Measurements from ENCODE around the gene ATP13A5.

Gene ATP13A5

DNA sequence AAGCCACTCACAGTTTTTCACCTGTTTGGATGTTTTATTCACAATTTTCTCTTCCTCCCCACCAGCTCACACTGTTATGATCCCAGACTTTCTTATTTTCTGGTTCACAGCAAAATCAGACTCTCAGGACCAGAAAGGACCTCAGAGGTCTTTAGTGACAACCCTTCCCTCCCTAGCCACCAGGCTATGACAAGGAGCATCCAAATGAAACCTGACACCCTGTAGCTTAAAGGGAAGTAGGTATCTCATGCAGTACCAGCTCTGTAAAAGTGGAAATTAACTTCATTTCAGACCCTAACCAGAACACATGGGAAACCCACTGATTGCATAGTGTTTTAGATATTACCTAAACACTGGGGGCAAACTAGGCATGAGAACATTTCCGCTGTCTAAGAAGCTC lies 45.3 kb downstream of the ATP13A5 start:
- DNase-seq = no peak
- no peaks in the 10 kb centered on the region for H3K36me3 ChIP-seq (ENCODE audit: insufficient read depth, low read length)

GRCh38 chr3:193330555-193331204 lies 47.9 kb downstream of the ATP13A5 start:
- TF ChIP-seq, protein P1, sequence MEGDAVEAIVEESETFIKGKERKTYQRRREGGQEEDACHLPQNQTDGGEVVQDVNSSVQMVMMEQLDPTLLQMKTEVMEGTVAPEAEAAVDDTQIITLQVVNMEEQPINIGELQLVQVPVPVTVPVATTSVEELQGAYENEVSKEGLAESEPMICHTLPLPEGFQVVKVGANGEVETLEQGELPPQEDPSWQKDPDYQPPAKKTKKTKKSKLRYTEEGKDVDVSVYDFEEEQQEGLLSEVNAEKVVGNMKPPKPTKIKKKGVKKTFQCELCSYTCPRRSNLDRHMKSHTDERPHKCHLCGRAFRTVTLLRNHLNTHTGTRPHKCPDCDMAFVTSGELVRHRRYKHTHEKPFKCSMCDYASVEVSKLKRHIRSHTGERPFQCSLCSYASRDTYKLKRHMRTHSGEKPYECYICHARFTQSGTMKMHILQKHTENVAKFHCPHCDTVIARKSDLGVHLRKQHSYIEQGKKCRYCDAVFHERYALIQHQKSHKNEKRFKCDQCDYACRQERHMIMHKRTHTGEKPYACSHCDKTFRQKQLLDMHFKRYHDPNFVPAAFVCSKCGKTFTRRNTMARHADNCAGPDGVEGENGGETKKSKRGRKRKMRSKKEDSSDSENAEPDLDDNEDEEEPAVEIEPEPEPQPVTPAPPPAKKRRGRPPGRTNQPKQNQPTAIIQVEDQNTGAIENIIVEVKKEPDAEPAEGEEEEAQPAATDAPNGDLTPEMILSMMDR (IDR thresholded peaks at IDR 0.05; ENCODE audit: borderline replicate concordance, extremely low read depth, low read length, poor library complexity, severe bottlenecking) = no peak
- TF ChIP-seq EZH2 (IDR thresholded peaks at IDR 0.05; ENCODE audit: borderline replicate concordance, low read depth, low read length, severe bottlenecking) = no peak
- no peak for ATAC-seq (ENCODE audit: insufficient read depth, low read depth)
- H3K27ac ChIP-seq (ENCODE audit: low read length) = no peak overlapping the region
- no peak overlapping the region for H2AFZ ChIP-seq (ENCODE audit: low read depth, low read length)
- H3K27me3 ChIP-seq (ENCODE audit: insufficient read depth, low read length, poor library complexity) = peaks cover 7% of the 10 kb centered on the region
- no peaks in the 10 kb centered on the region for H3K4me1 ChIP-seq (ENCODE audit: insufficient read depth, low read length)
- H3K9me3 ChIP-seq (ENCODE audit: insufficient read depth, low read length, severe bottlenecking) = no peaks in the 10 kb centered on the region
- H3K4me3 ChIP-seq (ENCODE audit: low read depth in 1 of 2, low read length in 2 of 2) = no peak overlapping the region
- no peaks in the 10 kb centered on the region for H3K36me3 ChIP-seq (ENCODE audit: insufficient read depth, low read length)
- H3K4me2 ChIP-seq (ENCODE audit: insufficient read depth, low read length) = no peak overlapping the region
- no peak for DNase-seq
- H3K79me2 ChIP-seq (ENCODE audit: insufficient read depth, low read length) = no peaks in the 10 kb centered on the region
- H4K20me1 ChIP-seq (ENCODE audit: insufficient read depth, low read length) = no peaks in the 10 kb centered on the region
- H3K9ac ChIP-seq (ENCODE audit: low read depth, low read length) = no peak overlapping the region

More for the DNA sequence above, 45.3 kb downstream of the ATP13A5 start:
- no peaks in the 10 kb centered on the region for H4K20me1 ChIP-seq (ENCODE audit: insufficient read depth, low read length)
- no peak overlapping the region for H3K4me2 ChIP-seq (ENCODE audit: insufficient read depth, low read length)
- no peaks in the 10 kb centered on the region for H3K79me2 ChIP-seq (ENCODE audit: insufficient read depth, low read length)
- no peaks in the 10 kb centered on the region for H3K4me1 ChIP-seq (ENCODE audit: insufficient read depth, low read length)
- no peak overlapping the region for H3K9ac ChIP-seq (ENCODE audit: low read depth, low read length)
- no peak overlapping the region for H2AFZ ChIP-seq (ENCODE audit: low read depth, low read length)
- H3K9me3 ChIP-seq (ENCODE audit: insufficient read depth, low read length, severe bottlenecking) = no peaks in the 10 kb centered on the region
- no peak overlapping the region for H3K4me3 ChIP-seq (ENCODE audit: low read depth in 1 of 2, low read length in 2 of 2)
- ATAC-seq (ENCODE audit: insufficient read depth, low read depth) = no peak
- TF ChIP-seq, protein P1 (IDR thresholded peaks at IDR 0.05; ENCODE audit: borderline replicate concordance, extremely low read depth, low read length, poor library complexity, severe bottlenecking) = no peak
- no peak for TF ChIP-seq EZH2 (IDR thresholded peaks at IDR 0.05; ENCODE audit: borderline replicate concordance, low read depth, low read length, severe bottlenecking)
- H3K27ac ChIP-seq (ENCODE audit: low read length) = no peak overlapping the region
- peaks cover 7% of the 10 kb centered on the region for H3K27me3 ChIP-seq (ENCODE audit: insufficient read depth, low read length, poor library complexity)

DNA sequence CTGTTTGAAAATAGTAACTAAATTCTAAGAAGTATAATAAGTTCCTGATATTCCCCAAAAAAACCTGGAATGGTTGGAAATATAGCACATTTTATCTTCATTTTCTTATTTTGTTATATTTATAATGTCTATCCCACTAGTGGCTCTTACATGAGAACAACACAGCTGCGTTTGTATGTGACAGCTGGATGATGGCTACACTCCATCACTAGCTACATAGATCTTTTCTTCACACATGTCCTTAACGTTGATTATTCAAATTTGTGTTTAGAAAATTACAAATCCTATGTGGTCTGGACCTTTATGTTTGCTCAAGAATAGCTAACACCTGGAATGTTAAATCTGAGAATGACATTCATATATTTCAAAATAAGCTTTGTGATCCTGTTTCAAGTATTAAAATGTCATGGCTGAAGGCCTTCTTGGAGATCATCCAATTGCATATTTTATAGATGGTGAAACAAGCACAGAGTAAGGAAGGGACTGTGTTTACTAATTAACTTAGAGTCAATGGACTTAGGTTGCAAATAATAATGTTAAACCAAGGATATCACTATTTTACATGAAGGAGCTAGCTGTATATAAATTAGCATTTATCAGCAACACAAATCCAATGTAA lies 60.8 kb downstream of the ATP13A5 start:
- H4K20me1 ChIP-seq (ENCODE audit: insufficient read depth, low read length) = no peaks in the 10 kb centered on the region
- no peaks in the 10 kb centered on the region for H3K27me3 ChIP-seq (ENCODE audit: insufficient read depth, low read length, poor library complexity)
- no peaks in the 10 kb centered on the region for H3K9me3 ChIP-seq (ENCODE audit: insufficient read depth, low read length, severe bottlenecking)
- no peaks in the 10 kb centered on the region for H3K79me2 ChIP-seq (ENCODE audit: insufficient read depth, low read length)
- H3K27ac ChIP-seq (ENCODE audit: low read length) = no peak overlapping the region
- H3K4me2 ChIP-seq (ENCODE audit: insufficient read depth, low read length) = no peak overlapping the region
- no peaks in the 10 kb centered on the region for H3K4me1 ChIP-seq (ENCODE audit: insufficient read depth, low read length)
- ATAC-seq (ENCODE audit: insufficient read depth, low read depth) (no peak), DNase-seq (no peak)
- H3K9ac ChIP-seq (ENCODE audit: low read depth, low read length) = no peak overlapping the region
- H3K4me3 ChIP-seq (ENCODE audit: low read depth in 1 of 2, low read length in 2 of 2) = no peak overlapping the region
- H2AFZ ChIP-seq (ENCODE audit: low read depth, low read length) = no peak overlapping the region
- no peaks in the 10 kb centered on the region for H3K36me3 ChIP-seq (ENCODE audit: insufficient read depth, low read length)
- TF ChIP-seq EZH2 (IDR thresholded peaks at IDR 0.05; ENCODE audit: borderline replicate concordance, low read depth, low read length, severe bottlenecking) = no peak
- TF ChIP-seq, protein P1 (IDR thresholded peaks at IDR 0.05; ENCODE audit: borderline replicate concordance, extremely low read depth, low read length, poor library complexity, severe bottlenecking) = no peak
